ENCODE measurements around the gene KRT78.

GRCh38 chr12:52832985-52833905, 15.5 kb downstream of the KRT78 start:
- TF ChIP-seq POLR2A (IDR thresholded peaks at IDR 0.05) (no peak), CTCF (IDR thresholded peaks at IDR 0.05) (no peak)

Data from heart left ventricle (tissue), 13 donors.